ENCODE data around the gene SLC29A1. TPM values are rescaled to one million over a fixed set of nuclear protein-coding genes. Genes with fewer than 3 reads are reported as not detected.

The SLC29A1 gene
- total RNA-seq, 1 donor, result 23.6 TPM

GRCh38 chr6:44257753-44258324 lies 34.4 kb downstream of the SLC29A1 start:
- no peak for TF ChIP-seq CTCF (IDR thresholded peaks at IDR 0.05; ENCODE audit: insufficient read depth, low read length)
- no peak for DNase-seq (ENCODE audit: low read depth)
- H3K4me3 ChIP-seq (ENCODE audit: low read depth, low read length), result peak overlapping the region; percentile 64

- TF ChIP-seq CTCF (IDR thresholded peaks at IDR 0.05; ENCODE audit: insufficient read depth, low read length), result no peak
- H3K4me3 ChIP-seq (ENCODE audit: low read depth, low read length), result no peak overlapping the region
- no peak for DNase-seq (ENCODE audit: low read depth)
These were observed 35.0 kb downstream of the SLC29A1 start for GRCh38 chr6:44258325-44258863.

- DNase-seq (ENCODE audit: low read depth), result no peak
- no peak overlapping the region for H3K4me3 ChIP-seq (ENCODE audit: low read depth, low read length)
- no peak for TF ChIP-seq CTCF (IDR thresholded peaks at IDR 0.05; ENCODE audit: insufficient read depth, low read length)
These were observed 35.5 kb downstream of the SLC29A1 start for GRCh38 chr6:44258921-44259320.

GRCh38 chr6:44260011-44260410 lies 36.6 kb downstream of the SLC29A1 start:
- TF ChIP-seq CTCF (IDR thresholded peaks at IDR 0.05; ENCODE audit: insufficient read depth, low read length), result no peak
- DNase-seq (ENCODE audit: low read depth), result no peak
- H3K4me3 ChIP-seq (ENCODE audit: low read depth, low read length), result no peak overlapping the region

GRCh38 chr6:44260451-44261297 lies 37.3 kb downstream of the SLC29A1 start:
- H3K4me3 ChIP-seq (ENCODE audit: low read depth, low read length), result no peak overlapping the region
- no peak for TF ChIP-seq CTCF (IDR thresholded peaks at IDR 0.05; ENCODE audit: insufficient read depth, low read length)
- DNase-seq (ENCODE audit: low read depth), result no peak

GRCh38 chr6:44261581-44261980 lies 38.2 kb downstream of the SLC29A1 start:
- TF ChIP-seq CTCF (IDR thresholded peaks at IDR 0.05; ENCODE audit: insufficient read depth, low read length), result no peak
- no peak overlapping the region for H3K4me3 ChIP-seq (ENCODE audit: low read depth, low read length)
- no peak for DNase-seq (ENCODE audit: low read depth)

All from fibroblast of the aortic adventitia (primary cell).